ENCODE data around the gene FOS.

DNA sequence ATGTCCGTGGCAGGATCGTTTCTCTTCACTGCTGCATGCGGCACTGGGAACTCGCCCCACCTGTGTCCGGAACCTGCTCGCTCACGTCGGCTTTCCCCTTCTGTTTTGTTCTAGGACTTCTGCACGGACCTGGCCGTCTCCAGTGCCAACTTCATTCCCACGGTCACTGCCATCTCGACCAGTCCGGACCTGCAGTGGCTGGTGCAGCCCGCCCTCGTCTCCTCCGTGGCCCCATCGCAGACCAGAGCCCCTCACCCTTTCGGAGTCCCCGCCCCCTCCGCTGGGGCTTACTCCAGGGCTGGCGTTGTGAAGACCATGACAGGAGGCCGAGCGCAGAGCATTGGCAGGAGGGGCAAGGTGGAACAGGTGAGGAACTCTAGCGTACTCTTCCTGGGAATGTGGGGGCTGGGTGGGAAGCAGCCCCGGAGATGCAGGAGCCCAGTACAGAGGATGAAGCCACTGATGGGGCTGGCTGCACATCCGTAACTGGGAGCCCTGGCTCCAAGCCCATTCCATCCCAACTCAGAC, 1.2 kb downstream of the FOS start:
- TF ChIP-seq CTCF (IDR thresholded peaks at IDR 0.05) (no peak), EZH2 (IDR thresholded peaks at IDR 0.05) (peak; percentile 48), EZH2phosphoT487 (IDR thresholded peaks at IDR 0.05) (no peak)

Measured in neural progenitor cell (in vitro differentiated cells).